K562 (cell line): ENCODE results near the gene LAMB2. TPM values are rescaled to one million over a fixed set of nuclear protein-coding genes. Genes with fewer than 3 reads are reported as not detected.
A peak's percentile ranks its signal among the peaks of the same experiment; 100 is the strongest.

Experiments
- BCOR ChIP-seq: fragments of 450-650 bp; IDR thresholded peaks from 2 replicates; pipeline ENCODE4 v1.6.1; 2016
- CBX3 ChIP-seq, 2 experiments: IDR thresholded peaks; 1 replicate in 1 of 2; 2 replicates in 1 of 2; pipeline ENCODE4 v1.6.1; 2012; ENCODE audit warnings: inconsistent platforms in 2 of 2, low read length in 2 of 2, borderline replicate concordance in 1 of 2, control low read depth in 1 of 2
- CREM ChIP-seq: IDR thresholded peaks from 2 replicates; pipeline ENCODE4 v1.6.1; 2014; ENCODE audit warnings: antibody characterized with exemption, low read depth
- CSDE1 ChIP-seq, 2 experiments: fragments of 450-650 bp; IDR thresholded peaks; 2 replicates each; pipeline ENCODE4 v1.6.1; 2016; ENCODE audit warnings: mild to moderate bottlenecking in 1 of 2
- EP300 ChIP-seq: IDR thresholded peaks from 2 replicates; pipeline ENCODE4 v1.6.1; 2012; ENCODE audit warnings: low read length, improper control_type of control experiment
- KDM1A ChIP-seq, 2 experiments: fragments of 450-650 bp; IDR thresholded peaks; 2 replicates each; pipeline ENCODE4 v1.6.1; 2016; ENCODE audit warnings: mild to moderate bottlenecking in 2 of 2
- MAFK ChIP-seq: IDR thresholded peaks from 2 replicates; pipeline ENCODE4 v1.6.1; 2011; ENCODE audit warnings: low read length, improper control_type of control experiment
- NONO ChIP-seq, 2 experiments: fragments of 200-400 bp in 1 of 2; fragments of 450-650 bp in 1 of 2; formaldehyde crosslinking in 1 of 2; IDR thresholded peaks; 2 replicates each; pipeline ENCODE4 v1.6.1; 2017; ENCODE audit warnings: low read depth in 2 of 2, mild to moderate bottlenecking in 2 of 2, moderate library complexity in 2 of 2, low read length in 1 of 2
- RCOR1 ChIP-seq, 2 experiments: IDR thresholded peaks; 2 replicates each; pipeline ENCODE4 v1.6.1; 2012; ENCODE audit warnings: low read depth in 2 of 2, low read length in 2 of 2, borderline replicate concordance in 1 of 2, improper control_type of control experiment in 1 of 2
- RFX1 ChIP-seq: fragments of 450-650 bp; IDR thresholded peaks from 2 replicates; pipeline ENCODE4 v1.6.1; 2016; ENCODE audit warnings: mild to moderate bottlenecking, moderate library complexity
- STAT5B ChIP-seq: fragments of 250-450 bp; sonication (Bioruptor Pico); IDR thresholded peaks from 2 replicates; pipeline ENCODE4 v1.8.0; 2021; ENCODE audit warnings: mild to moderate bottlenecking, inconsistent platforms
- TAL1 ChIP-seq: fragments of 450-650 bp; IDR thresholded peaks from 2 replicates; pipeline ENCODE4 v1.6.1; 2016; ENCODE audit warnings: mild to moderate bottlenecking
- TRIM24 ChIP-seq, 2 experiments: fragments of 450-650 bp; IDR thresholded peaks; 2 replicates each; pipeline ENCODE4 v1.6.1; 2016
- XRCC5 ChIP-seq: fragments of 200-400 bp; formaldehyde crosslinking; IDR thresholded peaks from 2 replicates; pipeline ENCODE4 v1.6.1; 2017; ENCODE audit warnings: low read depth, mild to moderate bottlenecking, low read length
- ZNF121 ChIP-seq: sonication (generic); formaldehyde crosslinking; conservative IDR thresholded peaks from 2 replicates; pipeline ENCODE4 v1.8.0; 2022; ENCODE audit warnings: missing genetic modification reagents
- ZNF23 ChIP-seq: fragments of 250-450 bp; sonication (Bioruptor Pico); IDR thresholded peaks from 2 replicates; pipeline ENCODE4 v1.4.0; 2020; ENCODE audit warnings: mild to moderate bottlenecking
- ZNF444 ChIP-seq: fragments of 250-450 bp; sonication (Bioruptor Pico); IDR thresholded peaks from 2 replicates; pipeline ENCODE4 v1.4.0; 2020; ENCODE audit warnings: mild to moderate bottlenecking, moderate library complexity
- polyA plus RNA-seq, 8 experiments: library from polyadenylated mRNA; depleted of rRNA in 4 of 8; stranded (reverse) in 5 of 8; unstranded in 3 of 8; fragments of >200 nt; fragmentation: Nextera tagmentation in 2 of 8; fragmentation: Illumina TruSeq in 1 of 8; extraction: Ambion mirVana in 2 of 8; extraction: Trizol in 1 of 8; gene quantifications; 2 replicates each; pipeline versions ENCODE4 v1.2.1 to v1.2.3, GENCODE V29; 2011 to 2014; ENCODE audit warnings: inconsistent platforms in 1 of 8, missing spikeins in 1 of 8
- total RNA-seq, 7 experiments: library from RNA; depleted of rRNA in 6 of 7; stranded (reverse); fragments of >200 nt in 6 of 7; fragmentation: Illumina TruSeq in 2 of 7; extraction: Trizol in 2 of 7; gene quantifications; 2 replicates each; pipeline versions ENCODE4 v1.2.1 to v1.2.3, GENCODE V29; 2011 to 2021; ENCODE audit warnings: low replicate concordance in 1 of 7
- TF ChIP-seq, protein P1 (sequence below): IDR thresholded peaks from 2 replicates; pipeline ENCODE4 v1.6.1; 2014; ENCODE audit warnings: antibody characterized with exemption
- TF ChIP-seq, protein P2 (sequence below): fragments of 250-450 bp; sonication (Bioruptor Pico); IDR thresholded peaks from 2 replicates; pipeline ENCODE4 v1.5.0; 2022; ENCODE audit warnings: mild to moderate bottlenecking
- TF ChIP-seq, protein P3 (sequence below): fragments of 450-650 bp; IDR thresholded peaks from 2 replicates; pipeline ENCODE4 v1.6.1; 2016
- TF ChIP-seq, protein P4 (sequence below): fragments of 250-450 bp; sonication (Bioruptor Pico); IDR thresholded peaks from 2 replicates; pipeline ENCODE4 v1.5.0; 2021
- TF ChIP-seq, protein P5 (sequence below), 2 experiments: fragments of 200-800 bp in 1 of 2; sonication (Bioruptor generic) in 1 of 2; sonication (generic) in 1 of 2; formaldehyde crosslinking in 1 of 2; IDR thresholded peaks in 1 of 2; conservative IDR thresholded peaks in 1 of 2; 2 replicates each; pipeline versions ENCODE4 v1.5.0 to v1.6.1; 2016 to 2020; ENCODE audit warnings: missing compliant biosample characterization in 1 of 2, missing genetic modification characterization in 1 of 2, missing genetic modification reagents in 1 of 2
- TF ChIP-seq, protein P6 (sequence below), 2 experiments: fragments of 250-450 bp in 1 of 2; fragments of 450-650 bp in 1 of 2; sonication (Bioruptor Pico) in 1 of 2; IDR thresholded peaks; 2 replicates each; pipeline versions ENCODE4 v1.6.1 to v1.8.0; 2016 to 2021; ENCODE audit warnings: mild to moderate bottlenecking in 2 of 2, moderate library complexity in 2 of 2, missing compliant biosample characterization in 1 of 2, missing genetic modification characterization in 1 of 2

LAMB2 gene
- total and polyA plus RNA-seq, 9 of the 15 experiments (the other 6 are each of a cell fraction or from before 2014, with no cell fraction given) = 1.4 to 26.0 (median 16.2) TPM

DNA sequence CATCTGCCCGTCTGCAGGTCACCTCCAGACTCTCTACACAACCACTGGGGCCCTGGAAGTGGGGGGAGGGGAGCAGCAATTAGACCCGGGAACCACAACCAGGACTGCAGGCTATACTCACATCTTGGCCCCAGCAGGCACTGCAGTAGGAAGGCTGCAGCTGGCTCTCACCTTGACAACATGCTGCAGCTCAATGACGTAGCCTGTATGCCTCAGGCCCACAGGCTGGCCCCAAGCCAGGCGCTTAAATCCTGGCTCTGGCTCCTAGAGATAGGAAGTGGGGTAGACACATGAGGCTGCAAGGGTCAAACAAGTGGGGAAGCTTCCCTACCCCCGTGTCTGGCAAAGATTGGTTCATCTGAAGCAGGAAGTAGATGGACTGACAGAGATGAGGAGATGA, 34.4 kb downstream of the LAMB2 start (continued):
- TF ChIP-seq KDM1A (IDR thresholded peaks at IDR 0.05) (peak; percentile 74 to 86), STAT5B (CRISPR knock-in tag) (no peak), RFX1 (peak; percentile 64), CREM (peak; percentile 78), NONO (IDR thresholded peaks at IDR 0.05; ENCODE audit: low read depth in 2 of 2, low read length in 1 of 2) (no peak), MAFK (no peak), EP300 (peak; percentile 20; the same call in 1 of the 2 replicates), XRCC5 (no peak), CSDE1 (IDR thresholded peaks at IDR 0.05) (no peak), BCOR (no peak), RCOR1 (IDR thresholded peaks at IDR 0.05; ENCODE audit: borderline replicate concordance in 1 of 2, low read depth in 2 of 2, low read length in 2 of 2) (peak; percentile 20 to 75; a peak in 2 of 4 replicates), TRIM24 (IDR thresholded peaks at IDR 0.05) (no peak; a peak in 1 of 4 replicates), ZNF444 (CRISPR knock-in tag) (no peak), CBX3 (IDR thresholded peaks at IDR 0.05; ENCODE audit: borderline replicate concordance in 1 of 2, low read length in 2 of 2) (no peak), ZNF121 (CRISPR knock-in tag) (no peak), TAL1 (peak; percentile 55; the same call in 1 of the 2 replicates), ZNF23 (no peak)
- TF ChIP-seq, protein P1, sequence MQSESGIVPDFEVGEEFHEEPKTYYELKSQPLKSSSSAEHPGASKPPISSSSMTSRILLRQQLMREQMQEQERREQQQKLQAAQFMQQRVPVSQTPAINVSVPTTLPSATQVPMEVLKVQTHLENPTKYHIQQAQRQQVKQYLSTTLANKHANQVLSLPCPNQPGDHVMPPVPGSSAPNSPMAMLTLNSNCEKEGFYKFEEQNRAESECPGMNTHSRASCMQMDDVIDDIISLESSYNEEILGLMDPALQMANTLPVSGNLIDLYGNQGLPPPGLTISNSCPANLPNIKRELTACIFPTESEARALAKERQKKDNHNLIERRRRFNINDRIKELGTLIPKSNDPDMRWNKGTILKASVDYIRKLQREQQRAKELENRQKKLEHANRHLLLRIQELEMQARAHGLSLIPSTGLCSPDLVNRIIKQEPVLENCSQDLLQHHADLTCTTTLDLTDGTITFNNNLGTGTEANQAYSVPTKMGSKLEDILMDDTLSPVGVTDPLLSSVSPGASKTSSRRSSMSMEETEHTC = no peak; the same call in 1 of the 2 replicates
- TF ChIP-seq, protein P2, sequence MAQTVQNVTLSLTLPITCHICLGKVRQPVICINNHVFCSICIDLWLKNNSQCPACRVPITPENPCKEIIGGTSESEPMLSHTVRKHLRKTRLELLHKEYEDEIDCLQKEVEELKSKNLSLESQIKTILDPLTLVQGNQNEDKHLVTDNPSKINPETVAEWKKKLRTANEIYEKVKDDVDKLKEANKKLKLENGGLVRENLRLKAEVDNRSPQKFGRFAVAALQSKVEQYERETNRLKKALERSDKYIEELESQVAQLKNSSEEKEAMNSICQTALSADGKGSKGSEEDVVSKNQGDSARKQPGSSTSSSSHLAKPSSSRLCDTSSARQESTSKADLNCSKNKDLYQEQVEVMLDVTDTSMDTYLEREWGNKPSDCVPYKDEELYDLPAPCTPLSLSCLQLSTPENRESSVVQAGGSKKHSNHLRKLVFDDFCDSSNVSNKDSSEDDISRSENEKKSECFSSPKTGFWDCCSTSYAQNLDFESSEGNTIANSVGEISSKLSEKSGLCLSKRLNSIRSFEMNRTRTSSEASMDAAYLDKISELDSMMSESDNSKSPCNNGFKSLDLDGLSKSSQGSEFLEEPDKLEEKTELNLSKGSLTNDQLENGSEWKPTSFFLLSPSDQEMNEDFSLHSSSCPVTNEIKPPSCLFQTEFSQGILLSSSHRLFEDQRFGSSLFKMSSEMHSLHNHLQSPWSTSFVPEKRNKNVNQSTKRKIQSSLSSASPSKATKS = no peak
- TF ChIP-seq, protein P3, sequence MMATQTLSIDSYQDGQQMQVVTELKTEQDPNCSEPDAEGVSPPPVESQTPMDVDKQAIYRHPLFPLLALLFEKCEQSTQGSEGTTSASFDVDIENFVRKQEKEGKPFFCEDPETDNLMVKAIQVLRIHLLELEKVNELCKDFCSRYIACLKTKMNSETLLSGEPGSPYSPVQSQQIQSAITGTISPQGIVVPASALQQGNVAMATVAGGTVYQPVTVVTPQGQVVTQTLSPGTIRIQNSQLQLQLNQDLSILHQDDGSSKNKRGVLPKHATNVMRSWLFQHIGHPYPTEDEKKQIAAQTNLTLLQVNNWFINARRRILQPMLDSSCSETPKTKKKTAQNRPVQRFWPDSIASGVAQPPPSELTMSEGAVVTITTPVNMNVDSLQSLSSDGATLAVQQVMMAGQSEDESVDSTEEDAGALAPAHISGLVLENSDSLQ = no peak; the same call in 1 of the 2 replicates
- TF ChIP-seq, protein P4, sequence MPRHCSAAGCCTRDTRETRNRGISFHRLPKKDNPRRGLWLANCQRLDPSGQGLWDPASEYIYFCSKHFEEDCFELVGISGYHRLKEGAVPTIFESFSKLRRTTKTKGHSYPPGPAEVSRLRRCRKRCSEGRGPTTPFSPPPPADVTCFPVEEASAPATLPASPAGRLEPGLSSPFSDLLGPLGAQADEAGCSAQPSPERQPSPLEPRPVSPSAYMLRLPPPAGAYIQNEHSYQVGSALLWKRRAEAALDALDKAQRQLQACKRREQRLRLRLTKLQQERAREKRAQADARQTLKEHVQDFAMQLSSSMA = no peak
- TF ChIP-seq, protein P5, sequence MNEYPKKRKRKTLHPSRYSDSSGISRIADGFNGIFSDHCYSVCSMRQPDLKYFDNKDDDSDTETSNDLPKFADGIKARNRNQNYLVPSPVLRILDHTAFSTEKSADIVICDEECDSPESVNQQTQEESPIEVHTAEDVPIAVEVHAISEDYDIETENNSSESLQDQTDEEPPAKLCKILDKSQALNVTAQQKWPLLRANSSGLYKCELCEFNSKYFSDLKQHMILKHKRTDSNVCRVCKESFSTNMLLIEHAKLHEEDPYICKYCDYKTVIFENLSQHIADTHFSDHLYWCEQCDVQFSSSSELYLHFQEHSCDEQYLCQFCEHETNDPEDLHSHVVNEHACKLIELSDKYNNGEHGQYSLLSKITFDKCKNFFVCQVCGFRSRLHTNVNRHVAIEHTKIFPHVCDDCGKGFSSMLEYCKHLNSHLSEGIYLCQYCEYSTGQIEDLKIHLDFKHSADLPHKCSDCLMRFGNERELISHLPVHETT (CRISPR knock-in tag; conservative IDR thresholded peaks at IDR 0.05 in 1 of 2, IDR thresholded peaks at IDR 0.05 in 1 of 2) = peak in 1 of 2 experiments; percentile 56; a peak in 1 of 4 replicates
- TF ChIP-seq, protein P6, sequence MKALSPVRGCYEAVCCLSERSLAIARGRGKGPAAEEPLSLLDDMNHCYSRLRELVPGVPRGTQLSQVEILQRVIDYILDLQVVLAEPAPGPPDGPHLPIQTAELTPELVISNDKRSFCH (CRISPR knock-in tag; IDR thresholded peaks at IDR 0.05) = no peak
- TF ChIP-seq, protein P6 (tag; IDR thresholded peaks at IDR 0.05) = no peak
